SK-N-SH (cell line): Measurements from ENCODE around the gene GLRX5. TPM values are rescaled to one million over a fixed set of nuclear protein-coding genes. Genes with fewer than 3 reads are reported as not detected.

ENCODE experiments used
- polyA plus RNA-seq, 3 experiments: library from polyadenylated mRNA; depleted of rRNA; stranded (reverse); fragments of >200 nt; gene quantifications; 2 replicates each; pipeline ENCODE4 v1.2.3, GENCODE V29; 2012
- small RNA-seq, 7 experiments: library from RNA; depleted of rRNA; stranded (forward); fragments of <200 nt; gene quantifications; one replicate each; pipeline ENCODE3, GENCODE V24; 2012

Gene GLRX5
- polyA plus RNA-seq, 1 of the 3 experiments (the other 2 are of a cell fraction), result 29.1 TPM

Small RNAs within 50 kb of the gene (small RNA-seq; reads per million reads assigned to genes)
- 6.4 to 179 (median 23.7) reads per million in 7 experiments for gene SCARNA13

Other genes with a start within 250 kb of the GLRX5 start
- gene CLMN, start 215.1 kb upstream of the GLRX5 start, polyA plus RNA-seq (2012; rRNA removed), result 1.4 TPM in 2 replicates
- 1.8 and 2.0 TPM in 2 replicates for gene SYNE3, start 18.4 kb upstream of the GLRX5 start, polyA plus RNA-seq (2012; rRNA removed)
- gene TCL1B, start 151.4 kb downstream of the GLRX5 start, polyA plus RNA-seq (2012; rRNA removed), result not detected in 2 replicates
- gene TCL1A, start 179.1 kb downstream of the GLRX5 start, polyA plus RNA-seq (2012; rRNA removed), result not detected in 2 replicates